G401.6 (cell line): ENCODE measurements around the gene CA6.
"Not testable (repeated sequence)": the region's sequence is repeated elsewhere in the genome, so short reads cannot be mapped to it uniquely, and the experiment has no call there.

ENCODE experiments used
- FAIRE-seq: peaks from 2 replicates; lab custom pipeline; 2012; peaks lifted over from hg19 to GRCh38; lab: Jason Lieb, UNC

Gene CA6

GRCh38 chr1:8945568-8945967 lies at the start of gene CA6:
Gene CA6, plus strand, starts transcription at chr1:8945868. Its CDS starts 19 bp downstream, at chr1:8945887.
- FAIRE-seq: no peak

DNA sequence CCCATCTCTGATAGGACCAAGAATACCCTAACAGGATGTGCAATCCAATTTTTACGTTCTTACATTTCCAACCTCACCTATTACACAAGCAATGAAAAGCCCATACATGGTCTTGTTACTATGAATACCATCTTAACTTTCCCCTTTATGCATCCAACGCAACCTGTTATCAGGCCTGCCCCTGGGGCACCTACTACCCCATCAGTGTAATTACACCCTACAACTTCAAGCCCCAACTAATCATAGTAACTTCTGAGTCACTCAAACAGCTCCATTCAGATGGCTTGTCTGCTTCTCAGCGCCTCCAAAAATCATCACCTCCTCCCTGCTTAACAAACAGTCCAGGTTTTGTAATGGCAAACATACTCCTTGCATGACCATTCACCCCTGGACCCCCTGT lies 48.9 kb upstream of the CA6 start:
- FAIRE-seq: not testable (repeated sequence)

- FAIRE-seq: not testable (repeated sequence)
Measured at GRCh38 chr1:8897505-8897904, 48.2 kb upstream of the CA6 start.

DNA sequence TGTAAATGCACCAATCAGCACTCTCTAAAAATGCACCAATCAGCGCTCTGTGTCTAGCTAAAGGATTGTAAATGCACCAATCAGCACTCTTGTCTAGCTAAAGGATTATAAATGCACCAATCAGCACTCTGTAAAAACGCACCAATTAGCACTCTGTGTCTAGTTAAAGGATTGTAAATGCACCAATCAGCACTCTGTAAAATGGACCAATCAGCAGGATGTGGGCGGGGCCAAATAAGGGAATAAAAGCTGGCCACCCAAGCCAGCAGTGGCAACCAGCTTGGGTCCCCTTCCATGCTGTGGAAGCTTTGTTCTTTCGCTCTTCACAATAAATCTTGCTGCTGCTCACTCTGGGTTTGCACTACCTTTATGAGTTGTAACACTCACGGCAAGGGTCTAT lies 47.2 kb upstream of the CA6 start:
- not testable (repeated sequence) for FAIRE-seq

DNA sequence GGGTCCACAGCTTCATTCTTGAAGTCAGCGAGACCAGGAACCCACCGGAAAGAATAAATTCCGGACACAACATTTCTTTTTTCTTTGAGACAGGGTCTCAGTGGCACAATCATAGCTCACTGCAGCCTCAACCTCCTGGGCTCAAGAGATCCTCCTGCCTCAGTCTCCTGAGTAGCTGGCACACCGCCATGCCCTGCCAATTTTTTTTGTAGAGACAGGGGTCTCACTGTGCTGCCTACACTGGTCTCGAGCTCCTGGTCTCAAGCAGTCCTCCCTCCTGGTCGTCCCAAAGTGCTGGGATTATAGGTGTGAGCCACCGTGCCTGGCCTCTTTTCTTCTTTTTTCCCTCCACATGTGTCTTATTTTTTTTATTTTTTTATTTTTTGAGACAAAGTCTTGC lies 46.6 kb upstream of the CA6 start:
- no peak for FAIRE-seq

DNA sequence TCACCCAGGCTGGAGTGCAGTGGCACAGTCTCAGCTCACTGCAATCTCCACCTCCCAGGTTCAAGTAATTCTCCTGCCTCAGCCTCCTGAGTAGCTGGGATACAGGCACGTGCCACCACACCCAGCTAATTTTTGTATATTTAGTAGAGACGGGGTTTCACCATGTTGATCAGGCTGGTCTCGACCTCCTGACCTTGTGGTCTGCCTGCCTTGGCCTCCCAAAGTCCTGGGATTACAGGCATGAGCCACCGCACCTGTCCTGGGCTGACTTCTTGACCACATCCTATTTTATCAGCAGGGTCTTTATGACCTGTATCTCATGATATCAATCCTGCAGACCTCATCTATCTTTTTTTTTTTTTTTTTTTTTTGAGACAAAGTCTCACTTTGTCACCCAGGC lies 45.0 kb upstream of the CA6 start:
- FAIRE-seq: not testable (repeated sequence)

DNA sequence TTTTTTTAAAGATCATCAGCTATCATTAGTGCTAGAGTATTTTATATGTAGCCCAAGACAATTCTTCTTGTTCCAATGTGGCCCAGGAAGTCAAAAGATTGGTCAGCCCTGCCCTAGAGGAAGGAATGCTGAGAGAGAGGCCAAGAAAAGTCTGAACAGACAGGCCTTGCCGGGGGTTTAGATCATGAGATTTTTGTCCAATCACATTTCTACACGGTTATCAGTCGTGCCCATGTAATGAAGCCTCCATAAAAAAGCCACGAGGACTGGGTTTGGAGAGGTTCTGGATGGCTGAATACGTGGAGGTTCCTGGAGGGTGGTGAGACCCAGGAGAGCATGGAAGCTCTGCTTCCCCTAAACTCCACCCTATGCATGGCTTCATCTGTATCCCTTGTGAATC lies 42.9 kb upstream of the CA6 start:
- FAIRE-seq: no peak

DNA sequence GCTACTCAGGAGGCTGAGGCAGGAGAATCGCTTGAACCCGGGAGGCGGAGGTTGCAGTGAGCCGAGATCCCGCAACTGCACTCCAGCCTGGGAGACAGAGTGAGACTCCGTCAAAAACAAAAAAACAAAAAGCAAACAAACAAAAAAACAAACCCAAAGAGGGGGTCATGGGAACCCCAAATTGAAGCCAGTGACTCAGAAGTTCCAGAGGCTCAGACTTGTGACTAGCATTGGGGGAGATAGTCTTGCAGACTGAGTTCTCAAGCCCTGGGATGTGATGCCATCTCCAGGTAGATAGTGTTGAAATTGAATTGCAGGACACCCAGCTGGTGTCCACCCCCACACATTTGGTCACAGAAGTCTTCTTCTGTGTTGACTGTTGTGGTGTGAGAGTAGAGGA lies 42.3 kb upstream of the CA6 start:
- no peak for FAIRE-seq

DNA sequence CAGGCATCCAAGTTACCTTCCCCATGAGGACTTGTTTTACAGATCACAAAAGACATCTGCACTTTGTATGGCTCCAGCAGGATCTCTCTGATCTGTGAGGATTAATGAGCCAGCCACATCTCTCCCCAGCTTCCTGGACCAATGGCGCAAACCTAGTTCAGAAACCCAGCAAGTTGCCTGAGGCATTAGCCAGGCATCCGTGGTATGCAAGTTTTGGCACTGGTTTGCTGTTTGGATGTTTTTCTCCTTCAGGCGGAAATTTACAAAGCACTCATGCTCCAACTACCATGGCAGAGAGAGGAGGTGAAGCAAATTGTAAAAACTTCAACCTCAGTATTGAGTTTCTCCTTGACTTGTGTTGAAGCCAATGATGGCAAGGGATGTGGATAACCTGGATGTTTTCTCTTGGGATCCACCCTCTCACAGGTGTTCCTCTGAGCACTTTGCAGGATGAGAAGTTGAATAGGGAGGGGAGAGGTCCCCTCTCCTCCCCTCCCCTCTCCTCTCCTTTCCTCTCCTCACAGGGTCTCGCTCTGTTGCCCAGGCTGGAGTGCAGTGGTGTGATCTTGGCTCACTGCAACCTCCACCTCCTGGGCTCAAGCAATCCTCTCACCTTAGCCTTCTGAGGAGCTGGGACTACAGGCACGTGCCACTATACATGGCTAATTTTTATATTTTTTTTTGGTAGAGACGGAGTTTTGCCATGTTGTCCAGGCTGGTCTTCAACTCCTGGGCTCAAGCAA lies 41.6 kb upstream of the CA6 start:
- peak; percentile 78 for FAIRE-seq

DNA sequence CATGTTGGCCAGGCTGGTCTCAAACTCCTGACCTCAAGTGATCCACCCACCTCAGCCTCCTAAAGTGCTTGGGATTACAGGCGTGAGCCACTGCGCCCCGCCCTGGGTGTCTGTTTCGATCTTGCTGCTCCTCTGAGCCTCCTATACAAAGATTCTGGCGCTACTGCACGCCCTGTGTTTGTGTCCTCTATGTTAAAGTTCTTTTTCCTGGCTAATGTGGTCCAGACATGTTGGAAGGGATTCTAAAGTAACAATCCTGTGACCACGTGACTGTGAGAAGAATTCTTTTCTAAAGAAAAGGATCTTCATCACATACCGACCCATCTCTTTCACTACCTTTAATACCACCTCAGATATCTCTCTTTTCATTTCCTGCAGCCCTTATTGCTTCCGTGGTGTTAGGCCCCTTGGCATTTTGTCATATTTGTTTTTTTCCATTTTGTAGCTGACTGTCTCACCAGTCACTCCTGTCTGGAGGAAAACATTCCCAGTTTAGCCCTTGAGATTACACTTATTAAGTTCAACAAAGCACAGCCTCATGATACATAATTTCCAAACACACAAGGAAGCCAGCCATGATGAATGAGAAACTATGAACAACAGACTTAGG lies 40.0 kb upstream of the CA6 start:
- FAIRE-seq: no peak

DNA sequence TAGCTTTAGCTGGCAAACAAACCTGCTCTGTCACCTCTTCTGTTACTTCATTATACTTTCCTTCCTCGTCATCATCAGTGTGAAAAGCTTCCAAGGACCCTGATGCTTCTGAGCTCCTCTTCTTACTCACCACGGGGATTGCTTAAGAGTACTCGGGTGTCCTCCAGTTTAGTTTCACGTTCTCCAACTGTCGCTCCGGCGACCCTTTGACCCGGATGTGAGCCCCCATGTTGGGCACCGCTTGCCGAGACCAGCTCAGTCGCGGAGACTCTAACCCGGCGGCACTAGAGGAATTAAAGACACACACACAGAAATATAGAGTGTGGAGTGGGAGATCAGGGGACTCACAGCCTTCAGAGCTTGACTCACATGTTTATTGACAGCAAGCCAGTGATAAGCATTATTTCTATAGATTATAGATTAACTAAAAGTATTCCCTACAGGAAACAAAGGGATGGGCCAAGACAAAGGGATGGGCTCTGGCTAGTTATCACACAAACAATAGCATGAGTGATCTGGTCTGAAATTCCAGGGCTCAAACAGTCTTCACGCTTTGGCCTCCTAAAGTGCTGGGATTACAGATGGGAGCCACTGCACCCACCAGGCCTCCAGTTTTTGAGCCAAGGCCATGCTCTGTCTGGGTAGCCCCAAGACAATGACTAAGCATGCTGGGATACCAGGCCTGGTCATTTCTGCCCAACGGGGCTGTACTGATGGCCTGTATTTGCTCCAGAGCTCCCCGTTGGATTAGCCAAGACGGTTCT lies 37.1 kb upstream of the CA6 start:
- no peak for FAIRE-seq

DNA sequence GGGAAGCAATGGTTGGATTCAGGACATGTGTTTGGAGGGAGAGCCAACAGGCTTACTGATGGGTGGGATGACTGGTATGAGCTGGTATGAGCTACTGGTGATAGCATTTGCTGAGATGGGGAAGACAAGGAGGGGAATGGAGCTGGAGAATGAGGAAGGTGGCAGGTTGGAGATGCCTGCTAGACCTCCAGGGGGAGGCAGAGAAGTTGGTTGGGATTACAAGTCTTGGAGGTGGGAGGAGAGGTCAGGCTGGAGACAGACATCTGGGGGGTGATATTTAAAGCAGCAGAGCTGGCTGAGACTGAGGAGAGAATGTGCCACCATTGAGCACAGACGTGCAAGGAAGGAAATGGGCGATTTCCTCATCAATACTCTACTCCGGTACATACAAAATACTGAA lies 35.3 kb upstream of the CA6 start:
- FAIRE-seq: no peak

DNA sequence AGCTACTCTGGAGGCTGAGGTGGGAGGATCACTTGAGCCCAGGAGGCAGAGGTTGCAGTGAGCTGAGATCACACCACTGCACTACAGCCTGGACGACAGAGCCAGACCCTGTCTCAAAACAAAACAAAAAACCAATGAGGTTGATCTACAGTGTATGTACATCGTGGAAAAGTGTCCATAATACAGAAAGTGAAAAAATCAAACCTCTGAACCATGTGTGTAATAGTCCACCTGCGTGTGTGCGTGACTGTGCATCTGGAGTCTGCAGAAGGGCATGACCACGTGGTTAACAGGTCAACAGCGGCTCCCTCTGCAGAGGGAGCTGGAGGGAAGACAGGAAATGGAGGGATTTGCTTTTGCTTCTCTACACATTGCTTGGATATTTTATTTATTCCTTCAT lies 34.8 kb upstream of the CA6 start:
- no peak for FAIRE-seq

DNA sequence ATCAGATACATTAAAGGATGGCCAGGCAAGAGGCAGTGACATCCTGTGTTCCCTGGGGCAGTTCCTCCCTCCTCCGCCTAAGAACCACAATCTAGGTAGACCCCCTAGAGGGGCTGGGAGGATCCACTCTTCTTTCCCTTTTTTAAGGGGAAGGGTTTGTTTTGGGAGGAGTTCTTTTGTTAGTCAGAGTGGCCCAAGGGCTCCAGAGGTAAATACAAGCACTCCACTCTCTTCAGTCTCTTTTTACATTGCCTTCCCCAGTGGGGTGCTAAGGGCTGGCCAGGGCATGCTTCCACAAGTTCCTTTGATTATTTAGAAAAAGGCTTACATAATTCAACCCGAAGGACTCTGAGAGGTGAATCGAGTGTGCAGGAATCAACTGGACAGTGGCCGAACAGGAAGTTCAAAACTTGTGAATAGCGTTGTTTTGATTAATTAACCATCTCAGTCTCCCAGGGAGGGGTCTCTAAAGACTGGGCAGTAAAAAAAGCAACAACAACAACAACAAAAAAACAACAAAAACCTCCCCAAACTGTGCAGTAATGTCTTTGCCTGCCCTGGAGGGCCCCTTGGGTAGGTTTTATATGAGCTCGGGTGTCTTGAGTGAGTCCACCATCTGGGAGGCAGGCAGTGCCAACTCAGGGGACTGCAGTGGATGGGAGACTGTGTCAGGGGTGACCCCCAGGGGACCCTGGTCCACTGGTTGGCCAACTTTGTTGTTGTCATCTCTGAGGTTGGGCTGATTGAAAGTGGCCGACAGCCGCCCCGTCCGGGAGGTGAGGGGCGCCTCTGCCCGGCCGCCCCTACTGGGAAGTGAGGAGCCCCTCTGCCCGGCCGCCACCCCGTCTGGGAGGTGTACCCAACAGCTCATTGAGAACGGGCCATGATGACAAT lies 34.0 kb upstream of the CA6 start:
- no peak for FAIRE-seq

DNA sequence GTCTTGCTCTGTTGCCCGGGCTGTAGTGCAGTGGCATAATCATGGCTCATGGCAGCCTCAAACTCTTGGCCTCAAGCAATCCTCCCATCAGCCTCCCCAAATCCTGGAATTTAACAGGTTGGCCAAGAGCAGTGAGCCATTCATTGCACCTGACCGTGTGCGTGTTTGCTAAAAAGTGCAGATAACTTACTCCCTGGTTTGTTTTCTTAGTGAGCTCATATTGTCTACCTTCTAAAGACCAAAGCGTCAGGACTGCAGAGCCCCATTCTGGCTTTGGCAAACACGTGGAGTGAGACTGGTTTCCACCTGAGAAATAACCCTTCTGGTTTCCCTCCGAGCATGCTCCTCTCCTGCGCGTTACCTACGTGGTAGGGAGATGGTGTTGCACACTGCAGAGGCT lies 32.2 kb upstream of the CA6 start:
- FAIRE-seq: no peak

- no peak for FAIRE-seq
Measured at GRCh38 chr1:8914466-8914865, 31.2 kb upstream of the CA6 start.

- FAIRE-seq: no peak
Measured at GRCh38 chr1:8915446-8915845, 30.2 kb upstream of the CA6 start.

DNA sequence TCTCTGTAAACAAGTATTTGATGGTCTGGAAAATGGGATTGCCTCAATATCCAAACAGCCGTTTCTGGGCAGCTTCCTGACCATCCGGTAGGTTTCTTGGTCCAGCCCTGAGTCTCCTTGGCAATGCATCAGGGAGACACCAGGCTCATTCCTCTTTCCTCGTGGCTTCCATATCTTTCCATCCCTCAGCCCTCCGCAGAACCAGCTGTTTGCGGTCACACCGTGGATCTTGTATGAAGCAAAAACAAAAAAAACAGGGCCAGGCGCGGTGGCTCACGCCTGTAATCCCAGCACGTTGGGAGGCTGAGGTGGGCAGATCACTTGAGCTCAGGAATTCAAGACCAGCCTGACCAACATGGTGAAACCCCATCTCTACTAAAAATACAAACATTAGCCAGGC lies 28.1 kb upstream of the CA6 start:
- FAIRE-seq: not testable (repeated sequence)

DNA sequence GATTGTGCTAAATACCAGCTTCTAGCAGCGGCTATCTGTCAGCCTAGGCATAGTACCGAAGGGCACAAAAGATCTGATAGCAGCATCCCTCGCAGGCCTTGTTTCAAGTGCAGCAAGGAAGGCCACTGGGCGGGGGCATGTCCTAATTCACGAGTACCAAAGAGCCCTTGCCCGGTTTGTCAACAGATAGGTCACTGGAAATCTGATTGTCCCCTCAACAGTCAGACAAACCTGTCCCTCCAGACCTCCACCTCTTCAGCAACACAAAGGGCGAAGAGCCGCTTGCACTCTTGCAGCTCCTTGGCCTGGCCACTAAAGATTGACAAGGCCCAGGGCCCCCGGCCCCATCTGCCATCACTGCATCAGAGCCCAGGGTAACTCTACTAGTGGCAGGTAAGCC lies 22.7 kb upstream of the CA6 start:
- no peak for FAIRE-seq

DNA sequence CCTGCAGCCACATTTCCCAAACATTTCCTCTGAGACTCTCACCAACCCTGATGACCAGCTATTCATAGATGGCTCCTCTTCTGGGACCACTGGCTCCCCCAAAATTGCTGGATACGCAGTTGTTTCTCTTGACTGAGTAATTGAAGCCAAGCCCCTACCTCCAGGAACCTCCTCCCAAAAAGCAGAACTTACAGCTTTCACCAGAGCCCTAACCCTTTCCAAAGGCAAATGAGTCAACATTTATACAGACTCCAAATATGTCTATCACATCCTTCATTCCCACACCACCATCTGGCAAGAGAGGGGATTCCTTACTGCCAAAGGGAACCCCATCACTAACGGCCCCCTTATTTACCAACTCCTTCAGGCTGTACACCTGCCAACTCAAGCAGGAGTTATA lies 20.3 kb upstream of the CA6 start:
- no peak for FAIRE-seq

DNA sequence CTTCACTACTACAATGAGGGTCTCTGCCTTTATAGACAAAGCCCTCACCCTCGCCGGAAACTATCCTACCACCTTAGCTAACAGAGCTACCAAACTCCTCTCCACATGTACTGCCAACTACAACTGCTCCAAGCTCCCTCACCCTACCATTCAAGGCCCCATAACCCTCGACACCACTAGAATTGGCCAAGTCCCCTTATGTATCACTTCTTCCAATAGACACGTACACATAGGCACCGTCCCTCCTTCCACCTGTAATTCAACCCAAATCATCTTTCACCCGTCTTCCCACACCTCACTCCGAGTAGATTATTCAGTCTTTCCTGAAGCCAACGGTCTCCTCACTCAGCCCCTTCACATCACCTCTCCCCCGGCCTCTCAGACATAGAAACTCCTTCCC lies 19.7 kb upstream of the CA6 start:
- FAIRE-seq: no peak
